HepG2 (cell line): Measurements from ENCODE around the gene TSGA10. TPM values are rescaled to one million over a fixed set of nuclear protein-coding genes. Genes with fewer than 3 reads are reported as not detected.

Experiments used
- FUBP1 ChIP-seq: sonication (generic); formaldehyde crosslinking; IDR thresholded peaks from 2 replicates; pipeline ENCODE4 v1.5.1; 2020; ENCODE audit warnings: missing genetic modification reagents, mild to moderate bottlenecking, borderline replicate concordance
- GABPA ChIP-seq, 2 experiments: IDR thresholded peaks; 2 replicates each; pipeline ENCODE4 v1.6.1; 2011 to 2016; ENCODE audit warnings: low read depth in 2 of 2, low read length in 1 of 2, missing biosample characterization in 1 of 2, missing genetic modification characterization in 1 of 2
- PHF8 ChIP-seq: sonication (generic); formaldehyde crosslinking; IDR thresholded peaks from 2 replicates; pipeline ENCODE4 v1.5.0; 2020; ENCODE audit warnings: missing genetic modification reagents
- SIN3A ChIP-seq: IDR thresholded peaks from 2 replicates; pipeline ENCODE4 v1.6.1; 2011; ENCODE audit warnings: low read depth, mild to moderate bottlenecking, control low read depth, low read length, borderline replicate concordance
- SKIL ChIP-seq: sonication (generic); formaldehyde crosslinking; IDR thresholded peaks from 2 replicates; pipeline ENCODE4 v1.8.0; 2022; ENCODE audit warnings: missing genetic modification reagents, mild to moderate bottlenecking, moderate library complexity, borderline replicate concordance
- TEF ChIP-seq: sonication (generic); formaldehyde crosslinking; IDR thresholded peaks from 2 replicates; pipeline ENCODE4 v1.5.0; 2020; ENCODE audit warnings: missing genetic modification reagents
- WIZ ChIP-seq: sonication (generic); formaldehyde crosslinking; IDR thresholded peaks from 2 replicates; pipeline ENCODE4 v1.5.1; 2020; ENCODE audit warnings: mild to moderate bottlenecking, missing genetic modification reagents
- ZBTB14 ChIP-seq: sonication (generic); formaldehyde crosslinking; IDR thresholded peaks from 2 replicates; pipeline ENCODE4 v1.4.0; 2020; ENCODE audit warnings: missing genetic modification reagents
- ZBTB34 ChIP-seq: sonication (generic); formaldehyde crosslinking; IDR thresholded peaks from 2 replicates; pipeline ENCODE4 v1.8.0; 2022; ENCODE audit warnings: mild to moderate bottlenecking, missing genetic modification reagents
- ZFP62 ChIP-seq: sonication (generic); formaldehyde crosslinking; IDR thresholded peaks from 2 replicates; pipeline ENCODE4 v1.4.0; 2020; ENCODE audit warnings: missing genetic modification reagents
- ZNF687 ChIP-seq: sonication (generic); formaldehyde crosslinking; IDR thresholded peaks from 2 replicates; pipeline ENCODE4 v1.5.1; 2020; ENCODE audit warnings: mild to moderate bottlenecking, missing genetic modification reagents, moderate library complexity
- polyA plus RNA-seq, 8 experiments: library from polyadenylated mRNA; depleted of rRNA in 3 of 8; stranded (reverse) in 7 of 8; unstranded in 1 of 8; fragments of >200 nt; fragmentation: Illumina TruSeq in 4 of 8; extraction: Trizol in 4 of 8; gene quantifications; 2 replicates each; pipeline versions ENCODE4 v1.2.1 to v1.2.3, GENCODE V29; 2011 to 2016; ENCODE audit warnings: low read depth in 4 of 8, missing spikeins in 1 of 8, mixed read lengths in 1 of 8; ENCODE audit not compliant: insufficient read depth in 1 of 8
- total RNA-seq, 5 experiments: library from RNA; depleted of rRNA; stranded (reverse); fragments of >200 nt; fragmentation: Illumina TruSeq; extraction: Trizol; gene quantifications; 2 replicates each; pipeline ENCODE4 v1.2.3, GENCODE V29; 2016; ENCODE audit warnings: low read depth in 1 of 5

The TSGA10 gene
- total and polyA plus RNA-seq, 2 of the 13 experiments (the other 11 are each of a cell fraction or from before 2014, with no cell fraction given) = 4.7 to 13.1 TPM

- TF ChIP-seq ZNF687 (CRISPR knock-in tag) (peak; percentile 80; the same call in 1 of the 2 replicates), ZFP62 (CRISPR knock-in tag) (no peak), PHF8 (CRISPR knock-in tag) (peak; percentile 77; the same call in 1 of the 2 replicates), GABPA (IDR thresholded peaks at IDR 0.05; ENCODE audit: low read depth, low read length) (peak; percentile 30; the same call in 1 of the 2 replicates), GABPA (CRISPR knock-in tag; IDR thresholded peaks at IDR 0.05; ENCODE audit: low read depth) (0 out of 2 replicates have a peak, but pooled peaks have one; percentile 48), SKIL (peak; percentile 53; the same call in 1 of the 2 replicates), ZBTB14 (no peak), ZBTB34 (CRISPR knock-in tag) (no peak), WIZ (peak; percentile 84; the same call in 1 of the 2 replicates), SIN3A (peak; percentile 94; the same call in 1 of the 2 replicates), TEF (CRISPR knock-in tag) (peak; percentile 65; the same call in 1 of the 2 replicates), FUBP1 (CRISPR knock-in tag) (0 out of 2 replicates have a peak, but pooled peaks have one; percentile 38)
Observed at GRCh38 chr2:99140860-99141109, 14.0 kb downstream of the TSGA10 start (continued).
